Measurements from ENCODE around the gene HABP2. TPM values are rescaled to one million over a fixed set of nuclear protein-coding genes. Genes with fewer than 3 reads are reported as not detected.

The HABP2 gene
- polyA plus RNA-seq, 1 of the 3 experiments (the other 2 are of a cell fraction) = not detected

GRCh38 chr10:113612154-113612553 lies 59.3 kb downstream of the HABP2 start:
- ChIA-PET POLR2A (no interaction called here), CTCF (no interaction called here)
- Histone ChIP-seq H4K20me1 (ENCODE audit: insufficient read depth) (no peaks in the 10 kb centered on the region), H3K9me3 (no peaks in the 10 kb centered on the region), H3K4me3 (ENCODE audit: low read depth in 2 of 2, low read length in 1 of 2) (no peak overlapping the region), H3K4me1 (ENCODE audit: control insufficient read depth in 1 of 2, insufficient read depth in 2 of 2, low read depth in 1 of 2, low read length in 1 of 2) (no peaks in the 10 kb centered on the region; a peak in 1 of 4 replicates), H3K4me2 (no peak overlapping the region), H3K36me3 (replicated peaks in 1 of 2; ENCODE audit: control insufficient read depth in 1 of 2, insufficient read depth in 2 of 2, low read length in 1 of 2) (no peaks in the 10 kb centered on the region), H3K27ac (ENCODE audit: low read depth in 2 of 2, low read length in 1 of 2) (no peak overlapping the region), H3K27me3 (ENCODE audit: insufficient read depth) (peaks cover 15% of the 10 kb centered on the region; the same call in 1 of the 2 replicates), H3K9me2 (no peaks in the 10 kb centered on the region), H3K9ac (no peak overlapping the region), H2AFZ (ENCODE audit: low read depth) (no peak overlapping the region), H3K79me2 (ENCODE audit: insufficient read depth) (no peaks in the 10 kb centered on the region), H3F3A (replicated peaks; ENCODE audit: insufficient read depth) (no peaks in the 10 kb centered on the region)
- 77% methylated on average over 2 of the region's 3 CpGs for WGBS (ENCODE audit: low lambda C conversion rate)
- no peak for TF ChIP-seq TEAD4 (IDR thresholded peaks at IDR 0.05; ENCODE audit: borderline replicate concordance, insufficient read depth)
- no peak for TF ChIP-seq ZBTB33 (IDR thresholded peaks at IDR 0.05; ENCODE audit: borderline replicate concordance, low read depth)
- no peak for TF ChIP-seq FOSL2 (IDR thresholded peaks at IDR 0.05; ENCODE audit: borderline replicate concordance, low read depth)
- no peak for TF ChIP-seq ELF1 (IDR thresholded peaks at IDR 0.05)
- TF ChIP-seq CTCF (IDR thresholded peaks at IDR 0.05) = no peak
- TF ChIP-seq TAF1 (IDR thresholded peaks at IDR 0.05; ENCODE audit: borderline replicate concordance, low read depth, low read length) = no peak
- no peak for TF ChIP-seq EZH2phosphoT487 (IDR thresholded peaks at IDR 0.05; ENCODE audit: borderline replicate concordance, low read depth)
- no peak for TF ChIP-seq IRF3 (IDR thresholded peaks at IDR 0.05; ENCODE audit: low read depth, low read length)
- TF ChIP-seq SMC3 (IDR thresholded peaks at IDR 0.05; ENCODE audit: low read depth, low read length) = no peak
- TF ChIP-seq REST (IDR thresholded peaks at IDR 0.05; ENCODE audit: low read depth, low read length) = no peak
- no peak for TF ChIP-seq RFX5 (IDR thresholded peaks at IDR 0.05; ENCODE audit: low read length)
- TF ChIP-seq USF1 (IDR thresholded peaks at IDR 0.05; ENCODE audit: borderline replicate concordance, low read depth) = no peak
- no peak for TF ChIP-seq FOXM1 (IDR thresholded peaks at IDR 0.05; ENCODE audit: low read depth)
- TF ChIP-seq RXRA (IDR thresholded peaks at IDR 0.05; ENCODE audit: borderline replicate concordance, low read depth) = no peak
- TF ChIP-seq GABPA (IDR thresholded peaks at IDR 0.05; ENCODE audit: low read depth) = no peak
- no peak for TF ChIP-seq NRF1 (IDR thresholded peaks at IDR 0.05; ENCODE audit: low read depth, low read length)
- no peak for TF ChIP-seq USF2 (IDR thresholded peaks at IDR 0.05; ENCODE audit: borderline replicate concordance, low read depth, low read length)
- no peak for TF ChIP-seq POLR2AphosphoS5 (IDR thresholded peaks at IDR 0.05; ENCODE audit: low read depth, low read length)
- no peak for TF ChIP-seq GATA2 (CRISPR knock-in tag; IDR thresholded peaks at IDR 0.05)
- no peak for TF ChIP-seq RCOR1 (IDR thresholded peaks at IDR 0.05; ENCODE audit: low read length)
- DNase-seq = no peak

Measured in SK-N-SH (cell line).